ENCODE results near the gene AKAP7.
"Not testable (repeated sequence)": the region's sequence is repeated elsewhere in the genome, so short reads cannot be mapped to it uniquely, and the experiment has no call there.

Gene AKAP7

GRCh38 chr6:131285548-131285947 is 150.3 kb downstream of the AKAP7 start:
- no peak overlapping the region for H3K4me3 ChIP-seq (ENCODE audit: low read length)
- no peak for TF ChIP-seq CTCF (conservative IDR thresholded peaks at IDR 0.05; ENCODE audit: low read depth, low read length)
- no peak for DNase-seq (ENCODE audit: low read depth)

GRCh38 chr6:131286469-131287040 is 151.3 kb downstream of the AKAP7 start:
- DNase-seq (ENCODE audit: low read depth), result no peak
- no peak overlapping the region for H3K4me3 ChIP-seq (ENCODE audit: low read length)
- no peak for TF ChIP-seq CTCF (conservative IDR thresholded peaks at IDR 0.05; ENCODE audit: low read depth, low read length)

- H3K4me3 ChIP-seq (ENCODE audit: low read length), result no peak overlapping the region
- TF ChIP-seq CTCF (conservative IDR thresholded peaks at IDR 0.05; ENCODE audit: low read depth, low read length), result no peak
Observed at GRCh38 chr6:131288214-131288613, 152.9 kb downstream of the AKAP7 start.

GRCh38 chr6:131290955-131291354 is 155.7 kb downstream of the AKAP7 start:
- no peak overlapping the region for H3K4me3 ChIP-seq (ENCODE audit: low read length)
- no peak for TF ChIP-seq CTCF (conservative IDR thresholded peaks at IDR 0.05; ENCODE audit: low read depth, low read length)
- DNase-seq (ENCODE audit: low read depth), result no peak

More at GRCh38 chr6:131288214-131288613, 152.9 kb downstream of the AKAP7 start:
- DNase-seq (ENCODE audit: low read depth), result no peak

GRCh38 chr6:131292145-131292938 is 157.1 kb downstream of the AKAP7 start:
- TF ChIP-seq CTCF (conservative IDR thresholded peaks at IDR 0.05; ENCODE audit: low read depth, low read length), result no peak
- no peak for DNase-seq (ENCODE audit: low read depth)

GRCh38 chr6:131293472-131293911 is 158.2 kb downstream of the AKAP7 start:
- no peak for DNase-seq (ENCODE audit: low read depth)
- no peak for TF ChIP-seq CTCF (conservative IDR thresholded peaks at IDR 0.05; ENCODE audit: low read depth, low read length)
- no peak overlapping the region for H3K4me3 ChIP-seq (ENCODE audit: low read length)

More at GRCh38 chr6:131292145-131292938, 157.1 kb downstream of the AKAP7 start:
- no peak overlapping the region for H3K4me3 ChIP-seq (ENCODE audit: low read length)

GRCh38 chr6:131295081-131295480 is 159.8 kb downstream of the AKAP7 start:
- no peak for TF ChIP-seq CTCF (conservative IDR thresholded peaks at IDR 0.05; ENCODE audit: low read depth, low read length)
- H3K4me3 ChIP-seq (ENCODE audit: low read length), result no peak overlapping the region
- DNase-seq (ENCODE audit: low read depth), result no peak

GRCh38 chr6:131300826-131301225 is 165.6 kb downstream of the AKAP7 start:
- DNase-seq (ENCODE audit: low read depth), result not testable (repeated sequence)

More at GRCh38 chr6:131300826-131301225, 165.6 kb downstream of the AKAP7 start:
- H3K4me3 ChIP-seq (ENCODE audit: low read length), result not testable (repeated sequence)
